ENCODE results near the gene ATL2. TPM values are rescaled to one million over a fixed set of nuclear protein-coding genes. Genes with fewer than 3 reads are reported as not detected.

Gene ATL2
- total RNA-seq, 1 donor from 2014 or later, result 77.5 TPM

DNA sequence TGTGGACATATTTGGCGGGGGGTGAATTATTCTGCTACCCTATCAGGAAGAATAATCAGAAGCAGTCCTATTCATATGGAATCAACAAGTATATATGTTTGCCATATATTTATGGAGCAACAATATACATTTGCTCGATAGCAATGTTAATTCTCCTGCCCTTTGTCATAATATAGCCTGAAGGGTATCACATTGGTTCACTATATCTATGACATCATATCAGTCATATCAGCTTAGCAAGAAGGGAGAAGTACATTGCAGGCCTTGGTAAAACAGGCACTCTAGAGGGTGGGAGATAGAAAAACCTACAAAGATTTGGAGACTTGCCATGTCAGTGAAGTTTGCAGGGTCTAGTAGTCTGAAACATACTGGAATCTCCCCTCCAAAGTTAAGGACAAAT is 128.4 kb downstream of the ATL2 start:
- no peak for DNase-seq (ENCODE audit: low read depth)
- H3K4me3 ChIP-seq (ENCODE audit: low read depth, low read length), result no peak overlapping the region
- TF ChIP-seq, protein P1, sequence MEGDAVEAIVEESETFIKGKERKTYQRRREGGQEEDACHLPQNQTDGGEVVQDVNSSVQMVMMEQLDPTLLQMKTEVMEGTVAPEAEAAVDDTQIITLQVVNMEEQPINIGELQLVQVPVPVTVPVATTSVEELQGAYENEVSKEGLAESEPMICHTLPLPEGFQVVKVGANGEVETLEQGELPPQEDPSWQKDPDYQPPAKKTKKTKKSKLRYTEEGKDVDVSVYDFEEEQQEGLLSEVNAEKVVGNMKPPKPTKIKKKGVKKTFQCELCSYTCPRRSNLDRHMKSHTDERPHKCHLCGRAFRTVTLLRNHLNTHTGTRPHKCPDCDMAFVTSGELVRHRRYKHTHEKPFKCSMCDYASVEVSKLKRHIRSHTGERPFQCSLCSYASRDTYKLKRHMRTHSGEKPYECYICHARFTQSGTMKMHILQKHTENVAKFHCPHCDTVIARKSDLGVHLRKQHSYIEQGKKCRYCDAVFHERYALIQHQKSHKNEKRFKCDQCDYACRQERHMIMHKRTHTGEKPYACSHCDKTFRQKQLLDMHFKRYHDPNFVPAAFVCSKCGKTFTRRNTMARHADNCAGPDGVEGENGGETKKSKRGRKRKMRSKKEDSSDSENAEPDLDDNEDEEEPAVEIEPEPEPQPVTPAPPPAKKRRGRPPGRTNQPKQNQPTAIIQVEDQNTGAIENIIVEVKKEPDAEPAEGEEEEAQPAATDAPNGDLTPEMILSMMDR (conservative IDR thresholded peaks at IDR 0.05; ENCODE audit: low read depth, low read length), result no peak

DNA sequence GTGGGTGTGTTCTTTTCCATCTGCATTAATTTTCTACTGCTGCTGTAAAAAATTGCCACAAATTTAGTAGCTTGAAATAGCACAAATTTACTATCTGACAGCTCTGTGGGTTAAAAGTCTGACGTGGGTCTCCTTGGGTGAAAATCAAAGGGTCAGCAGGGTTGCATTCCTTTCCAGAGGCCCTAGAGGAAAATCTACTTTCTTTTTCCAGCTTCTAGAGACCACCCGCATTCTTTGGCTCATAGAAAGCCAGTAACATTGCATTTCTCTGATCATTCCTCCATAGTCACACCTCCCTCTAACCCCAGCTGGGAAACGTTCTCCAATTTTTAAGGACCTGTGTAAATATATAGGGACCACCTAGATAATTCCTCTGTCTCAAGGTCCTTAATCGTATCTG is 128.8 kb downstream of the ATL2 start:
- H3K4me3 ChIP-seq (ENCODE audit: low read depth, low read length), result no peak overlapping the region
- DNase-seq (ENCODE audit: low read depth), result no peak
- TF ChIP-seq, protein P1 (conservative IDR thresholded peaks at IDR 0.05; ENCODE audit: low read depth, low read length), result no peak

DNA sequence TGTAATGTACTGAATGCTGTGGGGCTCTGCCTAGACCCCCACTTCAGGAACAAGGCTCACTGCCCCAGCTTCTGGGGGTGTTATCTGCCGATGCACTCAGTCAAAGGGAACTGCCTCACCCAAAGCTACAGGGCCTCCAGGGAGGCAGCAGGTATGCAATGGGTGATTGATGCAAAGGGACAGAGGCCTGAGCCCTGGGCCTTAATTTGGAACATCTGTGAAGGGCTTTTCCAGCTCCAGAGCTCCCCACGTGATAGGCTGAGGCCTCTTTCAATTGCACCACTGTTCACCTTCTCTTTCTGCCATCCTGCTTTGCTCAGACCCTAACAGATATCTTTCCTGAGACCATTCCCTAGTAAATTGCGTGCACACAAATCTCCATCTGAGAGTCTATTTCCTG is 131.0 kb downstream of the ATL2 start:
- no peak for DNase-seq (ENCODE audit: low read depth)
- H3K4me3 ChIP-seq (ENCODE audit: low read depth, low read length), result no peak overlapping the region
- TF ChIP-seq, protein P1 (conservative IDR thresholded peaks at IDR 0.05; ENCODE audit: low read depth, low read length), result no peak

DNA sequence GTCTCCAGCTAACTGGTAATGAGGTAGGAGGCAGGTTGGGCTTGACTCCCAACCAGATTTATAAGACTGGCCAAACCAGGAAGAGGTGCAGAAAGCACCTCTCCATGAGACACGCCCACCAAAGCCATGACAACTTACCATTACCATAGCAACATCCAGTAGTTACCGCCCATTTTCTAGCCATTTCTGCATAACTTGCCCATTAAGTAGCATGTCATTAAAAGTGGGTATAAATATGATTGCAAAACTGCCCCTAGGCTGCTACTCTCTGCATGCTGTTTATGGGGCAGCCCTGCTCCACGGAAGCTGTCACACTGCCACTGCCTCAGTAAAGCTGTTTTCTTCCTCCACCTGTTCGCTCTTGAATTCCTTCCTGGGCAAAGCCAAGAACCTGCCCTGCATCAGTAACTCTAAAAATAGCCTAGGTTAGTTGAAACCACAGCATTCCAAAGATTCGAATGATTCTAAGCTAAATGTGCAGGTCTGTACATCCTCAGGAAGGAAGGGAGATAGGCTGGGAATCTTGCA is 131.9 kb downstream of the ATL2 start:
- TF ChIP-seq, protein P1 (conservative IDR thresholded peaks at IDR 0.05; ENCODE audit: low read depth, low read length), result no peak
- H3K4me3 ChIP-seq (ENCODE audit: low read depth, low read length), result no peak overlapping the region
- DNase-seq (ENCODE audit: low read depth), result peak; percentile 32

DNA sequence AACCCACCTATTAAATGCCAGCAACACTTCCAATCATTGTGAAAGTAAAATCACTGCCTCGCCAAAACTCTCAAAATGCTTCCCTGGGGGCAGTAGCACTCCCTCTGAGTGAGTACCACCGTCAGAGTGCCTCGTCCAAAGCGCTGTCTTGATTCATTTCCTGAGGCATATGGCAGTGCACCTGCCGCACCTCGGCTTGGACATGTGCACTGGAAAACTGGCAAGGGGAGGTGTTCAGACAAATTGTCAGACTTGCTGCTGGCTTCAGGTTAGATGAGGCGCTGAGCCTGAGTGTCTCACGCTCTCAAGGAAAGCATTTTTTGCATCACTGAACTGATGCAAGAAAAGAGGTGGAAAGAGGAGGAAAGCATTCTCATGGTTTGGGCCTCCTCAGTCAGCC is 132.8 kb downstream of the ATL2 start:
- DNase-seq (ENCODE audit: low read depth), result no peak
- TF ChIP-seq, protein P1 (conservative IDR thresholded peaks at IDR 0.05; ENCODE audit: low read depth, low read length), result no peak
- H3K4me3 ChIP-seq (ENCODE audit: low read depth, low read length), result no peak overlapping the region

Other genes with a start within 250 kb of the ATL2 start
- 27.1 and 29.6 TPM in 2 replicates for gene HNRNPLL, start 225.7 kb upstream of the ATL2 start, total RNA-seq

Measured in epithelial cell of proximal tubule (primary cell).